Measurements from ENCODE around the gene PDE6A.
"Not testable (repeated sequence)": the region's sequence is repeated elsewhere in the genome, so short reads cannot be mapped to it uniquely, and the experiment has no call there.

PDE6A gene

DNA sequence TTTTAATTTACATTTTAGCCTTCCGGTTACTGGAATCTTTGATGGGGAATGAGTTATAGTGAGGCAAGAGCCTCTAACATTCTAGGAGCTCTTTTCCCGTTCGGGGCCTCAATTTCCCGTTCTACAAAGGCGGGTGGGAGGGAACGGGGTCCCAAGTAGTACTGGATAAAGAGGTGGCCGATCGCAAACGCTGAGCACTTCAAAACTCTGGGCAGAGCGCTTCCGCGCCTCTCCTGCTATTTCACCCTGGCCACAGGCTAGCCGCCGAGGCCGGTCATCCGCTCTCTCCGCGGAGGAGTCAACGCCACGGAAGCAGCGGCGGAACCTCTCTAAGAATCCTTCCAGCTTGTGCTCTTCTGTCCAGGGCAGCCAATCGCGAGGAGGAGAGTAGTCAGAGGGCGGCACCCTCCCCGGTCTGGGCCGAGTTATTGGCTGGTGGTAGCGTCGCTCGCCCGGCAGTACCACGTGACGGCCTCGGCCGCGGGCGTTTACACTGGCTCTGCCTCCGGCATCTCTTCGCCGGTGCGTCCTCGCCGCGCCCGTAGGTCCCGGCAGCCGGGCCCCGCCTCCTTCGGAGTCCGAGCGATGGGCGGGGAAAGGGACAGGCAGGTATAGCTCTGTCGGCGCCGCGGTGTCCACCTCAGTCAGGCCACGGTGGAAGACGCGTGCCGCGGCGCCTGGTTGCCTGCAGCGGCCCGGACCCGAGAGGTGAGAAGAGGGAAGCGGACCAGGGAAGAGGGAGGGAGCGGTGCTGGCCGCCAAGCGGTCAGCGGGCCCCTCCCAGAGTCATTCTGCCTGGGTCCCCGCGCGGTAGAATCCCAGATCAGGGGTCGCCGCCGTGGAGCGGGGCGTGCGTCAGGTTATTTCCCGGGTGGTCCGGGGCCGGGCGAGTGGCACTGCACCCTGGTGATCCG lies 15.9 kb upstream of the PDE6A start, which contains the start of gene SLC26A2:
Gene SLC26A2, plus strand, starts transcription at position 487 of the 914 bp plus-strand sequence. CDS start 16,895 bp downstream, outside the sequence.
- Mint-ChIP-seq H3K4me1 (ENCODE audit: low read depth) (peaks cover 34% of the 10 kb centered on the region), H3K4me3 (peak within 1 kb of the TSS; percentile 89), H3K36me3 (peaks cover 3% of the 10 kb centered on the region), H3K27ac (peak within 1 kb of the TSS; percentile 96), H3K27me3 (no peaks in the 10 kb centered on the region), H3K9me3 (ENCODE audit: low read depth) (no peaks in the 10 kb centered on the region)

DNA sequence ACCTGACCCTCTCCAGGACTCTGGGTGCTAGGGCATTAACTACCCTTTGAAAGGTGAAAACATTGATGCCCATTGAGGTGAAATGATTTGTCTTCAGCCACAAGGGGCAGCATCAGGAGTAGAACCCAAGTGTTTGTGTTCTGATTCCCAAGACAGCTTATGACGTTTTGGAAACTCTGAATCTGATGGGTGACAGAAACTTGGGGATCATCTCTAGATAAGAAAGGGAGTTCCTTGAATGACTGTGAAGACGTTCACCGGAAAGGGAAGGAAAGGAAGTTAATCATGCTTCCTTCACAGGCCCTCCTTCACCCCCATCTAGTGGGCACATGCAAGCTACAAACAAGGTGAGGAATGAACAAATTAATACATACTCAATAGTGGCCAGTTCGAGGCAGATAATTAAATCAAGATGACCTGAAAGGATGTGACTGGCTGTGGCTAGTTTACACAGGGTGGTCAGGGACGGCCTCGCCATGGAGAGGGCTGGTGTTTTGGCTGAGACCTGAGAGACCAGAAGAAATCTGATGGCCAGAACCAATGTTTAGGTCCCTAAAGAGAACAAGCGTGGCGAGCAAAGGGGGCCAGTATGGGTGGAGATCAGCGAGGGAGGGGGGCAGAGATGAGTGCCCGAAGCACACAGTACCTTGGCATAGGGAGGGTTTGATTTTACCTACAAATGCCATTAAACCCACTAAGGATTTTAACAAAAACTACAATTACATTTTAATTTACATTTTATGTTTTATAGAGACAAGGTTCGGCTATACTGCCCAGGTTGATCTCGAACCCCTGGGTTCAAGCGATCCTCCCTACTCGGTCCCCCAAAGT lies 15.0 kb upstream of the PDE6A start:
- Mint-ChIP-seq H3K4me1 (ENCODE audit: low read depth) (peaks cover 33% of the 10 kb centered on the region), H3K27me3 (no peaks in the 10 kb centered on the region), H3K36me3 (peaks cover 3% of the 10 kb centered on the region), H3K9me3 (ENCODE audit: low read depth) (no peaks in the 10 kb centered on the region), H3K4me3 (peak overlapping the region; percentile 89), H3K27ac (peak overlapping the region; percentile 96)

GRCh38 chr5:149957855-149958254 lies 13.3 kb upstream of the PDE6A start:
- no peaks in the 10 kb centered on the region for H3K27me3 Mint-ChIP-seq
- peaks cover 30% of the 10 kb centered on the region for H3K4me1 Mint-ChIP-seq (ENCODE audit: low read depth)
- H3K36me3 Mint-ChIP-seq = peaks cover 3% of the 10 kb centered on the region
- no peak overlapping the region for H3K4me3 Mint-ChIP-seq
- no peak overlapping the region for H3K27ac Mint-ChIP-seq
- H3K9me3 Mint-ChIP-seq (ENCODE audit: low read depth) = no peaks in the 10 kb centered on the region

DNA sequence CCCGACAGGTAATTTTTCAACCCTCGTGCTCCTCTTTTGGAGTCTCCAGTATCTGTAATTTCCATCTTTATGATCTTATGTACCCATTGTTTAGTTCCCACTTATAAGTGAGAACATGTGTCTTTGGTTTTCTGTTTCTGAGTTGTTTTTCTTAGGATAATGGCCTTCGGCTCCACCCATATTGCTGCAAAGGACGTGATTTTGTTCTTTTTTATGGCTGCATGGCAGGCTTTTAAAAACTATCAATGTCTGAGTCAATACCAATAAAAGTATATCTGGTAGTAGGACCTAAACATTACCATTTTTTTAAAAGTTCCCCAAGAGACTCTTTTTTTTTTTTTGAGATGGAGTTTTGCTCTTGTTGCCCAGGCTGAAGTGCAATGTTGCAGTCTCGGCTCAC lies 12.1 kb upstream of the PDE6A start:
- Mint-ChIP-seq H3K4me1 (ENCODE audit: low read depth) (peaks cover 19% of the 10 kb centered on the region), H3K36me3 (no peaks in the 10 kb centered on the region), H3K27me3 (no peaks in the 10 kb centered on the region), H3K4me3 (no peak overlapping the region), H3K27ac (no peak overlapping the region), H3K9me3 (ENCODE audit: low read depth) (no peaks in the 10 kb centered on the region)

- Mint-ChIP-seq H3K9me3 (ENCODE audit: low read depth) (no peaks in the 10 kb centered on the region), H3K4me1 (ENCODE audit: low read depth) (peaks cover 8% of the 10 kb centered on the region), H3K27me3 (no peaks in the 10 kb centered on the region), H3K36me3 (no peaks in the 10 kb centered on the region), H3K27ac (no peak overlapping the region), H3K4me3 (no peak overlapping the region)
Observed at GRCh38 chr5:149954798-149955197, 10.2 kb upstream of the PDE6A start.

- no peak overlapping the region for H3K4me3 Mint-ChIP-seq
- H3K9me3 Mint-ChIP-seq (ENCODE audit: low read depth) = no peaks in the 10 kb centered on the region
- H3K27ac Mint-ChIP-seq = no peak overlapping the region
- H3K36me3 Mint-ChIP-seq = no peaks in the 10 kb centered on the region
- H3K27me3 Mint-ChIP-seq = peaks cover under 1% of the 10 kb centered on the region
- H3K4me1 Mint-ChIP-seq (ENCODE audit: low read depth) = no peaks in the 10 kb centered on the region
Observed at GRCh38 chr5:149953436-149954121, 9.0 kb upstream of the PDE6A start.

GRCh38 chr5:149951138-149951749 lies 6.7 kb upstream of the PDE6A start:
- H3K4me3 Mint-ChIP-seq = no peak overlapping the region
- H3K27me3 Mint-ChIP-seq = peaks cover 3% of the 10 kb centered on the region
- no peak overlapping the region for H3K27ac Mint-ChIP-seq
- no peaks in the 10 kb centered on the region for H3K4me1 Mint-ChIP-seq (ENCODE audit: low read depth)
- H3K36me3 Mint-ChIP-seq = no peaks in the 10 kb centered on the region
- no peaks in the 10 kb centered on the region for H3K9me3 Mint-ChIP-seq (ENCODE audit: low read depth)

GRCh38 chr5:149948993-149949392 lies 4.4 kb upstream of the PDE6A start:
- no peaks in the 10 kb centered on the region for H3K36me3 Mint-ChIP-seq
- H3K9me3 Mint-ChIP-seq (ENCODE audit: low read depth) = no peaks in the 10 kb centered on the region
- peaks cover 3% of the 10 kb centered on the region for H3K27me3 Mint-ChIP-seq
- H3K4me3 Mint-ChIP-seq = no peak overlapping the region
- no peaks in the 10 kb centered on the region for H3K4me1 Mint-ChIP-seq (ENCODE audit: low read depth)
- no peak overlapping the region for H3K27ac Mint-ChIP-seq

- Mint-ChIP-seq H3K4me1 (ENCODE audit: low read depth) (no peaks in the 10 kb centered on the region), H3K4me3 (no peak overlapping the region), H3K36me3 (no peaks in the 10 kb centered on the region), H3K27ac (no peak overlapping the region), H3K27me3 (peaks cover 5% of the 10 kb centered on the region), H3K9me3 (ENCODE audit: low read depth) (no peaks in the 10 kb centered on the region)
Observed at GRCh38 chr5:149946118-149946517, 1.5 kb upstream of the PDE6A start.

GRCh38 chr5:149943177-149943949 lies 1.2 kb downstream of the PDE6A start:
- not testable (repeated sequence) for H3K4me1 Mint-ChIP-seq (ENCODE audit: low read depth); H3K36me3 Mint-ChIP-seq; H3K9me3 Mint-ChIP-seq (ENCODE audit: low read depth); H3K27me3 Mint-ChIP-seq; H3K4me3 Mint-ChIP-seq; H3K27ac Mint-ChIP-seq

DNA sequence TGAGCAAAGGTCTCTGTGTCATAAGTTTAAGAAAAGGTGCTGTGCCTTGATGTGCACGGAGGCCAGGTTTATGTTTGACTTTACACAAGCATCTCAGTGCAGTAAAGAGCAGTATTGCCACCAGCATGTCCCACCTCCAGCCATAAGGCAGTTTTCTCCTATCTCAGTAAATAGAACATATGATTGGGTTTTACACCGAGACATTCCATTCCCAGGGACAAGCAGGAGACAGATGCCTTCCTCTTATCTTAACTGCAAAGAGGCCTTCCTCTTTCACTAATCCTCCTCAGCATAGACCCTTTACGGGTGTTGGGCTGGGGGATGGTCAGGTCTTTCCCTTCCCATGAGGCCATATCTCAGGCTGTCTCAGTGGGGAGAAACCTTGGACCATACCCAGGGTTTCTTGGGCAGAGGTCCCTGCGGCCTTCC lies 1.8 kb downstream of the PDE6A start:
- not testable (repeated sequence) for H3K9me3 Mint-ChIP-seq (ENCODE audit: low read depth); H3K27ac Mint-ChIP-seq; H3K4me1 Mint-ChIP-seq (ENCODE audit: low read depth); H3K4me3 Mint-ChIP-seq; H3K36me3 Mint-ChIP-seq; H3K27me3 Mint-ChIP-seq

DNA sequence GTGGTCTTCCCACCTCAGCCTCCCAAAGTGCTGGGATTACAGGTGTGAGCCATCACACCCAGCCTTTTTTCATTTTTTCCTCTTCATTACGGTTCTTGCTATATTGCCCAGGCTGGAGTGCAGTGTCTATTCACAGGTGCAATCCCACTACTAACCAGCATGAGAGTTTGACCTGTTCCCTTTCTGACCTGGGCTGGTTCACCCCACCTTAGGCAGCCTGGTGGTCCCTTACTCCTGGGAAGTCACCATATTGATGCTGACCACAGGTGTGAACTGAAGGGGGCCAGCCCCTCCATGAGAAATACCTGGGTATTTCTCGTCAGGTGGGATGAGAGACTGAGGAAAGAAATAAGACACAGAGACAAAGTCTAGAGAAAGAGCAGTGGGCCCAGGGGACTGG lies 2.4 kb downstream of the PDE6A start:
- H3K4me1 Mint-ChIP-seq (ENCODE audit: low read depth) = no peaks in the 10 kb centered on the region
- no peaks in the 10 kb centered on the region for H3K36me3 Mint-ChIP-seq
- H3K27ac Mint-ChIP-seq = no peak overlapping the region
- H3K27me3 Mint-ChIP-seq = peaks cover 2% of the 10 kb centered on the region
- H3K9me3 Mint-ChIP-seq (ENCODE audit: low read depth) = no peaks in the 10 kb centered on the region
- no peak overlapping the region for H3K4me3 Mint-ChIP-seq

DNA sequence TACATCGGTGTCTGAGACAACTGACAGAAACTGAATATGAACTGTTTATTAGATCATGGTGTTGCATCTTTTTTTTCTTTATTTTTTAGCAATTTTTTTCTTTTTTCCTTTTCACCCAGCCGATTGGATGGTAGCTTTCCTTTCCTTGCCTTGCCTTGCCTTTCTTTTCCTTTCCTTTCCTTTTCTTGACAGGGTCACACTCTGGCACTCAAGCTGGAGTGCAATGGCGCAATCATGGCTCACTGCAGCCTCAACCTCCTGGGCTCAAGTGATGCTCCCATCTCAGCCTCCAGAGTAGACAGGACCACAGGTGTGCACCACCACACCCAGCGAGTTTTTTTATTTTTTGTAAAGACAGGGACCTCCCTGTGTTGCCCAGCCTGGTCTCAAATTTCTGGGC lies 2.8 kb downstream of the PDE6A start:
- Mint-ChIP-seq H3K4me1 (ENCODE audit: low read depth) (no peaks in the 10 kb centered on the region), H3K27ac (no peak overlapping the region), H3K36me3 (no peaks in the 10 kb centered on the region), H3K9me3 (ENCODE audit: low read depth) (no peaks in the 10 kb centered on the region), H3K27me3 (peaks cover 2% of the 10 kb centered on the region), H3K4me3 (no peak overlapping the region)

Data from activated naive CD8-positive, alpha-beta T cell (primary cell).